Kidney epithelial cell (primary cell): ENCODE measurements around the gene DPH6. TPM values are rescaled to one million over a fixed set of nuclear protein-coding genes. Genes with fewer than 3 reads are reported as not detected.

Source experiments
- DNase-seq: peaks from one replicate; pipeline ENCODE4 v3.0.0-alpha.2; 2010; ENCODE audit warnings: low read depth
- H3K27me3 ChIP-seq: 2 replicates; pipeline ENCODE4 v1.6.0; 2011; ENCODE audit warnings: low read length; ENCODE audit not compliant: control insufficient read depth, insufficient read depth
- H3K36me3 ChIP-seq: 2 replicates; pipeline ENCODE4 v1.5.1; 2011; ENCODE audit warnings: low read length; ENCODE audit not compliant: control insufficient read depth, insufficient read depth
- H3K4me3 ChIP-seq: 2 replicates; pipeline ENCODE4 v1.5.1; 2011; ENCODE audit warnings: low read depth, mild to moderate bottlenecking, control low read depth, low read length
- total RNA-seq: library from RNA; depleted of rRNA; stranded (reverse); fragments of >200 nt; gene quantifications from 2 replicates; pipeline ENCODE4 v1.2.3, GENCODE V29; 2015
- TF ChIP-seq, protein P1 (sequence below): IDR thresholded peaks from 2 replicates; pipeline ENCODE4 v1.5.1; 2011; ENCODE audit warnings: mild to moderate bottlenecking, moderate library complexity, low read length, control low read depth, inconsistent platforms; ENCODE audit not compliant: insufficient read depth, poor library complexity, severe bottlenecking

DPH6 gene
- total RNA-seq, 1 donor from 2014 or later, result 13.5 TPM

DNA sequence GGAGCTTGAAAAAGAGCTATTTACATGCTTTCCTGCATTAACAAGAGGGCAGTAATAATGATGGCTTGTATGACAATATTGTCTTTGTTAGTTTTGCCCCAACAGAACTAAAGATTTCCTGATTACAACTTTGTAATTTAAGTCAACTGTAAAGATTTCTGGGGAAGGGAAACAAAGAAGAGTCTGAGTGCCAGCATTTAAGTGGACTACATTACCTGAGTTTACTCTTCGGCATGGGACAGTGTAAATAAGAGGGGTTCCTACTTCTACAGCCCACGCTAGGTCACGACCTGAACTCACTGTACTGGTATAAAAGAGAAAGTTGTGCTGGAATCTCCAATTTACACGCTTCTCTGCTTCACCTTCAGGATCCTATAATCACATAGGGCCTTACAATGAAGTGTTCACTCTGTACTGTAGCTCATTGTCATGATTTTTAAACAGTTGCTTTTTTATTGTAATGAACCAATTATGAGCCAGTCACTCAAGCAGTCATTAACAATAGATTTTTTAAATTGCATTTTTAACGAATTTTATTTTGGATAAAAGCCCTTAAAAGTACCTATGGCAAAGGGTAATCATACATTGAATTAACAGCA is 39.6 kb downstream of the DPH6 start:
- Histone ChIP-seq H3K4me3 (no peak overlapping the region), H3K36me3 (no peaks in the 10 kb centered on the region), H3K27me3 (no peaks in the 10 kb centered on the region)
- TF ChIP-seq, protein P1, sequence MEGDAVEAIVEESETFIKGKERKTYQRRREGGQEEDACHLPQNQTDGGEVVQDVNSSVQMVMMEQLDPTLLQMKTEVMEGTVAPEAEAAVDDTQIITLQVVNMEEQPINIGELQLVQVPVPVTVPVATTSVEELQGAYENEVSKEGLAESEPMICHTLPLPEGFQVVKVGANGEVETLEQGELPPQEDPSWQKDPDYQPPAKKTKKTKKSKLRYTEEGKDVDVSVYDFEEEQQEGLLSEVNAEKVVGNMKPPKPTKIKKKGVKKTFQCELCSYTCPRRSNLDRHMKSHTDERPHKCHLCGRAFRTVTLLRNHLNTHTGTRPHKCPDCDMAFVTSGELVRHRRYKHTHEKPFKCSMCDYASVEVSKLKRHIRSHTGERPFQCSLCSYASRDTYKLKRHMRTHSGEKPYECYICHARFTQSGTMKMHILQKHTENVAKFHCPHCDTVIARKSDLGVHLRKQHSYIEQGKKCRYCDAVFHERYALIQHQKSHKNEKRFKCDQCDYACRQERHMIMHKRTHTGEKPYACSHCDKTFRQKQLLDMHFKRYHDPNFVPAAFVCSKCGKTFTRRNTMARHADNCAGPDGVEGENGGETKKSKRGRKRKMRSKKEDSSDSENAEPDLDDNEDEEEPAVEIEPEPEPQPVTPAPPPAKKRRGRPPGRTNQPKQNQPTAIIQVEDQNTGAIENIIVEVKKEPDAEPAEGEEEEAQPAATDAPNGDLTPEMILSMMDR, result no peak
- no peak for DNase-seq

DNA sequence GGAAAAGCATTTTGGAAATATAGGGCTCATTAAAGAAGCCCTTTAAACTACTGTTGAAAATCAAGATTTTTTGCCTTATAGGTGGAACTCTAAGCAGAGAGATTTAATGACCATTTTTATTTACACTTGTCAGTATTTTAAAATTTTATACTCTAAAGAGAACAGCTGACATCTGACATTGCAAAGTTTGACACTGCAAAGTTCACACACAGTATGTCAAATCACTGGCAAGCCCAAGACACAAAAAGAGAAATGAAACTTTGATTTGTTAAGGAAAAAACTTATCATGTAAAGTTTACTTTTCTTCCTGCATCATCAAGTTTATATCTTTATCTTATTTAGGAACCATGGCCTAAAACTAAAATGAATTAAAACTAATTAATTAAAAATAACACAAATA is 40.2 kb downstream of the DPH6 start:
- no peaks in the 10 kb centered on the region for H3K27me3 ChIP-seq
- no peak overlapping the region for H3K4me3 ChIP-seq
- no peak for DNase-seq
- TF ChIP-seq, protein P1, result no peak
- no peaks in the 10 kb centered on the region for H3K36me3 ChIP-seq

DNA sequence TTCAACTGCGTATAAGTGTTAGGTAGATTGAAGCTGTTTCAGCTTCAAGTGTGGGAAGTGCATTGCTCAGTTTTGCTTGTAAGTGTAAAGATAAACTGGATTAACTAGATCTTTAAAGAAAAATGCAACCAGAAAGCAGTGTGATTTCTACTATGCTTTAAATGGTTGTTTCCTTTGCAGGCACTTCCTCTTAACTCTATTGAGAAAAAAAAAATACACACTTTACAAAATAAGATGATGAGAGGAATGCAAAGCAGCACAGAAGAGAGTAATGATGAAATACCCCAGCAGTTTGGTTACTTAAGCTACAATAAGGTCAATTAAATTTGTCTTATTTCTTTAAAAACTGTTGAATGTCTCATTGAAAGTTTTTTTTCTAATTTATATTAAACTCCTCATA is 40.8 kb downstream of the DPH6 start:
- DNase-seq, result no peak
- TF ChIP-seq, protein P1, result no peak
- no peaks in the 10 kb centered on the region for H3K27me3 ChIP-seq

DNA sequence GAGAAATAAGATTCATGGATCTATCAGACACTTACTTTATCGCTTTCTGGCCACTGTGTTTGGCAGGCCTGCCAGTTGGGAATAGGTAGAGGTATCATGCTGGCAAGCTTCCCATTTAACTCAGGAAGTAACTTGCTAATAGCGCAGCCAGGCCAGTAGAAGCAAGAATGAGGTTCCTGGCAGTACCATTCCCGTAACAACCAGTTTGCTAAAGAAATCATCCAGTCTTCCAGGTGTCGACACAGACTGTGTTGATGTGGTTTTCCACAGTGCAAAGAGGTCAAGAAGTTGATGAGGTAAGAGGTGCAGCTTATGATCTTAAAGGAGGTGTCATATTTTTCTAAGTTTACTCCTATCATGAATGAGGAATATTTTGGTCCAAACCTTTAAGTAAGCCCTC is 46.2 kb downstream of the DPH6 start:
- Histone ChIP-seq H3K36me3 (no peaks in the 10 kb centered on the region), H3K4me3 (no peak overlapping the region), H3K27me3 (no peaks in the 10 kb centered on the region)
- TF ChIP-seq, protein P1, result no peak
- DNase-seq, result no peak

More for the DNA sequence above, 40.8 kb downstream of the DPH6 start:
- no peak overlapping the region for H3K4me3 ChIP-seq
- no peaks in the 10 kb centered on the region for H3K36me3 ChIP-seq

DNA sequence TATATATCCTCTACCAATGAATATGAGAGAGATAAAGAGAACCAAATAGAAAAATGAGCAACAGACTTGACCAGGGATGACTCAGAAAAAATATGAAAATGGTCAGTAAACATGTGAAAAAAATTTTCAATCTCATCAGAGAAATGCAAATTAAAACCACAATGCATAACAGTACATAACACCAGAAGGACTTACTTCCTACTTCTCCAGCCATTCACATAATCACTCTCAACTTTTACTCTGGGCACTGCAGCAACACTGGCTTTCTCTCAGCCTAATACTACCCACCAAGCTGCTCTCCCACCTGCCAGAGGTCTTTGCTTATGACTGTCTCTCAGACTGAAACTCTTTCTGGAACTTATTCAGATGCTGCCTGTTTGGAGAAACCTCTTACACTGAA is 49.4 kb downstream of the DPH6 start:
- TF ChIP-seq, protein P1, result no peak
- no peak for DNase-seq
- Histone ChIP-seq H3K36me3 (no peaks in the 10 kb centered on the region), H3K27me3 (no peaks in the 10 kb centered on the region), H3K4me3 (no peak overlapping the region)

DNA sequence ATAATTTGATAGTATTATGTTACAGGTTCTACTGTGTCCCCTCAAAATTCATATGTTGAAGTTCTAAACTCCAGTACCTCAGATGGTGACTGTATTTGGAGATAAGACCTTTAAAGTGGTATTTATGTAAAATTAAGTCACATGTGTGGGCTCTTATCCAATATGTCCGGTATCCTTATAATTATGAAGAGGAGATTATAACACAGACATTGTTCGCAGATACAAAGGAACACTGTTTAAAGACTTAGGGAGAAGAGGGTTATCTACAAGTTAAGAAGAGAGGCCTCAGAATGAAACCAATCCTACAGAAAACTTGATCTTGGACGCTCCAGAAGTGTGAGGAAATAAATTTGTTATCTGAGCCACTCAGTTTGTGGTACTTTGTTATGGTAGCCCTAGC is 50.9 kb downstream of the DPH6 start:
- no peak for DNase-seq
- no peaks in the 10 kb centered on the region for H3K36me3 ChIP-seq
- H3K27me3 ChIP-seq, result no peaks in the 10 kb centered on the region
- TF ChIP-seq, protein P1, result no peak
- H3K4me3 ChIP-seq, result no peak overlapping the region
